Loucy (cell line): ENCODE results near the gene RAB27B.
"Not testable (repeated sequence)": the region's sequence is repeated elsewhere in the genome, so short reads cannot be mapped to it uniquely, and the experiment has no call there.

ENCODE experiments used
- H2AFZ ChIP-seq: fragments of 200-600 bp; sonication (generic); 2 replicates; pipeline ENCODE4 v1.6.0; 2016; ENCODE audit warnings: antibody characterized with exemption, mild to moderate bottlenecking, low read length, moderate library complexity
- H3F3A ChIP-seq: fragments of 200-600 bp; 2 replicates; pipeline ENCODE4 v1.6.0; 2016; ENCODE audit warnings: antibody characterized with exemption, low read depth, mild to moderate bottlenecking
- H3K27me3 ChIP-seq: fragments of 200-600 bp; sonication (generic); 2 replicates; pipeline ENCODE4 v1.6.1; 2014; ENCODE audit warnings: low read length, mild to moderate bottlenecking; ENCODE audit not compliant: insufficient read depth, poor library complexity, severe bottlenecking
- H3K36me3 ChIP-seq: fragments of 200-600 bp; sonication (generic); 2 replicates; pipeline ENCODE4 v1.6.1; 2016; ENCODE audit warnings: low read length; ENCODE audit not compliant: insufficient read depth
- H3K4me1 ChIP-seq: fragments of 200-600 bp; sonication (generic); 2 replicates; pipeline ENCODE4 v1.5.1; 2014; ENCODE audit warnings: low read length, mild to moderate bottlenecking; ENCODE audit not compliant: insufficient read depth, poor library complexity, severe bottlenecking
- H3K4me2 ChIP-seq: fragments of 200-600 bp; sonication (generic); 2 replicates; pipeline ENCODE4 v1.6.0; 2014; ENCODE audit warnings: antibody characterized with exemption, low read length, low read depth, mild to moderate bottlenecking; ENCODE audit not compliant: poor library complexity, severe bottlenecking
- H3K4me3 ChIP-seq: fragments of 200-600 bp; sonication (generic); 2 replicates; pipeline ENCODE4 v1.5.1; 2014; ENCODE audit warnings: low read length, mild to moderate bottlenecking, mixed read lengths; ENCODE audit not compliant: poor library complexity, severe bottlenecking
- H3K79me2 ChIP-seq: fragments of 200-600 bp; sonication (generic); 2 replicates; pipeline ENCODE4 v1.6.1; 2014; ENCODE audit warnings: low read length; ENCODE audit not compliant: insufficient read depth
- H3K9ac ChIP-seq: fragments of 200-600 bp; sonication (generic); 2 replicates; pipeline ENCODE4 v1.6.0; 2014; ENCODE audit warnings: mild to moderate bottlenecking, low read depth, low read length, moderate library complexity; ENCODE audit not compliant: poor library complexity, severe bottlenecking
- H3K9me2 ChIP-seq: fragments of 200-600 bp; sonication (generic); replicated peaks from 2 replicates; pipeline ENCODE4 v1.6.1; 2016; ENCODE audit warnings: low read depth, low read length, mixed read lengths
- H3K9me3 ChIP-seq: fragments of 200-600 bp; sonication (generic); 2 replicates; pipeline ENCODE4 v1.6.1; 2014; ENCODE audit warnings: mild to moderate bottlenecking, antibody characterized with exemption, low read length, low read depth; ENCODE audit not compliant: insufficient read depth
- H4K20me1 ChIP-seq: fragments of 200-600 bp; sonication (generic); 2 replicates; pipeline ENCODE4 v1.6.0; 2014; ENCODE audit warnings: antibody characterized with exemption, low read length, mild to moderate bottlenecking; ENCODE audit not compliant: insufficient read depth, poor library complexity, severe bottlenecking
- EZH2phosphoT487 ChIP-seq: fragments of 200-600 bp; IDR thresholded peaks from 2 replicates; pipeline ENCODE4 v1.6.1; 2018; ENCODE audit warnings: antibody characterized with exemption, mild to moderate bottlenecking, moderate library complexity, borderline replicate concordance
- TF ChIP-seq, protein P1 (sequence below): fragments of 200-600 bp; sonication (generic); conservative IDR thresholded peaks from 2 replicates; pipeline ENCODE4 v1.5.1; 2014; ENCODE audit warnings: mild to moderate bottlenecking, antibody characterized with exemption, low read length

Gene RAB27B

DNA sequence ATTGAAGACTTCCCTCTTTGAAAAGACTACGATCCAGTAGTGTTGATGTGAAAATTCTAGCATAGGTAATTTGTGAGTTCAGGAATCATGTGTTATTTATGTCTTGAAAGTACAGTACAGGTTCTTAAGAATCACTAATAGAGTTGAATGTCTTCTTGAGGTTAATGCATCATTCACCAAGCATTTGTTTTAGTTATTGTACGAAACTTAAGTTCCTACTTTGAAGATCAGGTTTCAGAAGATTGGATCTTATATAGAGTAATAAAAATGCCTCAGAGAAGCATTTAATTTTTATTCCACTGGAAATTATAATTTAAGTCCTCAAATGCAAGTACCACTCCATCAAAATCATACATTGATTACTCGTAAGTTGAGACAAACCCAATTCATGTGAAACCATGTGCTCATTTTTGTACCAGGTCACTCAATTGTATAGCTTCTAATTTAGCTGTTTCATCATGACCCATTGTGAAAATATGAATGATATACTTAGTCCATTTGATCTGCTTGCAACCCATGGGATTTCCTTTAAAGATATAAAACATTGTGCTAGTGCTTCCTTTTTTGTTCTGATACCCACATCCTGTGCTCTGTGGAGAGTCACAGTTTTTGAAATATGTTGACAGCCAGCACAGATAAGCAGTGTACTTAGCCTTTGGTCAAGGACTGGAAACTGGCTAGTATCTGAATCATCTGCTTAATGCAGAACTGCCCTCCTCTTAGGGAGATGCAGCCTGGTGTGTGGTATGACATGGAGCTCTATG is 22.5 kb upstream of the RAB27B start:
- Histone ChIP-seq H3F3A (no peaks in the 10 kb centered on the region), H3K4me2 (peak overlapping the region; percentile 59), H3K79me2 (no peaks in the 10 kb centered on the region), H2AFZ (no peak overlapping the region), H3K4me1 (peaks cover 48% of the 10 kb centered on the region), H3K9ac (peak overlapping the region; percentile 31), H3K9me2 (no peaks in the 10 kb centered on the region), H3K9me3 (no peaks in the 10 kb centered on the region), H3K27me3 (no peaks in the 10 kb centered on the region), H3K4me3 (peak overlapping the region; percentile 49), H4K20me1 (no peaks in the 10 kb centered on the region), H3K36me3 (no peaks in the 10 kb centered on the region)
- TF ChIP-seq EZH2phosphoT487 = no peak
- TF ChIP-seq, protein P1, sequence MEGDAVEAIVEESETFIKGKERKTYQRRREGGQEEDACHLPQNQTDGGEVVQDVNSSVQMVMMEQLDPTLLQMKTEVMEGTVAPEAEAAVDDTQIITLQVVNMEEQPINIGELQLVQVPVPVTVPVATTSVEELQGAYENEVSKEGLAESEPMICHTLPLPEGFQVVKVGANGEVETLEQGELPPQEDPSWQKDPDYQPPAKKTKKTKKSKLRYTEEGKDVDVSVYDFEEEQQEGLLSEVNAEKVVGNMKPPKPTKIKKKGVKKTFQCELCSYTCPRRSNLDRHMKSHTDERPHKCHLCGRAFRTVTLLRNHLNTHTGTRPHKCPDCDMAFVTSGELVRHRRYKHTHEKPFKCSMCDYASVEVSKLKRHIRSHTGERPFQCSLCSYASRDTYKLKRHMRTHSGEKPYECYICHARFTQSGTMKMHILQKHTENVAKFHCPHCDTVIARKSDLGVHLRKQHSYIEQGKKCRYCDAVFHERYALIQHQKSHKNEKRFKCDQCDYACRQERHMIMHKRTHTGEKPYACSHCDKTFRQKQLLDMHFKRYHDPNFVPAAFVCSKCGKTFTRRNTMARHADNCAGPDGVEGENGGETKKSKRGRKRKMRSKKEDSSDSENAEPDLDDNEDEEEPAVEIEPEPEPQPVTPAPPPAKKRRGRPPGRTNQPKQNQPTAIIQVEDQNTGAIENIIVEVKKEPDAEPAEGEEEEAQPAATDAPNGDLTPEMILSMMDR = no peak

DNA sequence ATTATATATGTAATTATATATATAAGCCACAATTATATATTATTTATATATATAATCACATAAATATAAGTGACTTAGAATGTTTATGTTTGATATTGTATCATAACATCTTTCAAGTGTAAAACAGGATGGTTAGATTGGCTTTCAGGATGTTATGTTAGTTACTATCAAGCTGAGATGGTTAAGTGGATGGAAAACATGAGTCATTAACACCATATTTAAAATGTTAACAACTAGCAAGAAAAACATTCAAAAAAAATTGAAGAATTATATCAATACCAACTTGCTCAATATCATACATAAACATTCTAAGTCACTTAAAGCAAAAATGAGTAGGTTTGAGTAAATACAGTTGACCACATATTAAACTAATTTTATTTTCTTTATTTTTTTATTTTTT is 21.8 kb upstream of the RAB27B start:
- Histone ChIP-seq H3F3A (no peaks in the 10 kb centered on the region), H3K4me2 (peak overlapping the region; percentile 59), H3K9me2 (no peaks in the 10 kb centered on the region), H3K4me3 (no peak overlapping the region), H2AFZ (no peak overlapping the region), H3K36me3 (no peaks in the 10 kb centered on the region), H3K4me1 (peaks cover 49% of the 10 kb centered on the region), H3K79me2 (no peaks in the 10 kb centered on the region), H3K9ac (no peak overlapping the region), H4K20me1 (no peaks in the 10 kb centered on the region), H3K27me3 (no peaks in the 10 kb centered on the region), H3K9me3 (no peaks in the 10 kb centered on the region)
- no peak for TF ChIP-seq EZH2phosphoT487
- TF ChIP-seq, protein P1 = no peak

DNA sequence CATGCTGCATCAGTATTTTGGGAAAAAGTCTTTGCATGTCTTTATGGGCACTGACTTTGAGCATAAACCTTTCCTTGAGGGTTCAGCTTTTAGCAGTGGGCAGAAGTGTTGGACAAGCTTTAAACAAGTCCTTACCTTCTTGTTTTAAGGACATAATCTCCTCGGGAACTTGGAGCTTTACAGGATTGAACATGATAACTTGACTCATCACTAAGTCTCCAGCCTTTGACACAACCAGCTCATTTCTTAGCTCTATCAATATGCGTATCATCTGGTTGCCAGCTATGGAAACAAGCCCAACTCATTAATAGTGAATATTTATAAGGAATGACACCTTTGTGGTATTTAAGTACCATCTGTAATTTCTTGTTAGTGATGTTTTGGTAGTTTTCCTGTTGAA is 21.0 kb upstream of the RAB27B start:
- Histone ChIP-seq H2AFZ (no peak overlapping the region), H3K9me2 (no peaks in the 10 kb centered on the region), H3K9me3 (no peaks in the 10 kb centered on the region), H3K27me3 (no peaks in the 10 kb centered on the region), H4K20me1 (no peaks in the 10 kb centered on the region), H3K4me3 (no peak overlapping the region), H3K4me2 (no peak overlapping the region), H3K4me1 (peaks cover 57% of the 10 kb centered on the region), H3F3A (no peaks in the 10 kb centered on the region), H3K36me3 (no peaks in the 10 kb centered on the region), H3K79me2 (no peaks in the 10 kb centered on the region), H3K9ac (no peak overlapping the region)
- TF ChIP-seq, protein P1 = no peak
- no peak for TF ChIP-seq EZH2phosphoT487

DNA sequence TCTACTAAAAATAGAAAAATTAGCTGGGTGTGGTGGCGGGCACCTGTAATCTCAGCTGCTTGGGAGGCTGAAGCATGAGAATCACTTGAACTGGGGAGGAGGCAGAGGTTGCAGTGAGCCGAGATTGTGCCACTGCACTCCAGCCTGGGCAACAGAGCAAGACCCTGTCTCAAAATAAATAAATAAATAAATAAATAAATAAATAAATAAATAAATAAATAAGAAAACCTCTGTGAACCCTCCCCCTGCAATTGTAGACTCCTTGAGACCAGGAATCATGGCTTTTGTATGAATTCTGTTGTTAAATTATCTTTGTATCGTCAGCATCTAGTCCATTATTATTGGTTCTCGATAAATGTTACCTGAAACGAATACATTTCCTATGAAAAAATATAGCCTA is 17.6 kb upstream of the RAB27B start:
- not testable (repeated sequence) for H2AFZ ChIP-seq, H3K9ac ChIP-seq, H4K20me1 ChIP-seq, H3K9me2 ChIP-seq, H3F3A ChIP-seq, H3K36me3 ChIP-seq, H3K9me3 ChIP-seq, H3K27me3 ChIP-seq, H3K4me2 ChIP-seq, H3K79me2 ChIP-seq, H3K4me3 ChIP-seq
- peaks cover 51% of the 10 kb centered on the region for H3K4me1 ChIP-seq
